ENCODE data around the gene NDE1. TPM values are rescaled to one million over a fixed set of nuclear protein-coding genes. Genes with fewer than 3 reads are reported as not detected.

Gene NDE1
- total and polyA plus RNA-seq, 9 of the 15 experiments (the other 6 are each of a cell fraction or from before 2014, with no cell fraction given), result 3.1 to 59.9 (median 30.0) TPM

DNA sequence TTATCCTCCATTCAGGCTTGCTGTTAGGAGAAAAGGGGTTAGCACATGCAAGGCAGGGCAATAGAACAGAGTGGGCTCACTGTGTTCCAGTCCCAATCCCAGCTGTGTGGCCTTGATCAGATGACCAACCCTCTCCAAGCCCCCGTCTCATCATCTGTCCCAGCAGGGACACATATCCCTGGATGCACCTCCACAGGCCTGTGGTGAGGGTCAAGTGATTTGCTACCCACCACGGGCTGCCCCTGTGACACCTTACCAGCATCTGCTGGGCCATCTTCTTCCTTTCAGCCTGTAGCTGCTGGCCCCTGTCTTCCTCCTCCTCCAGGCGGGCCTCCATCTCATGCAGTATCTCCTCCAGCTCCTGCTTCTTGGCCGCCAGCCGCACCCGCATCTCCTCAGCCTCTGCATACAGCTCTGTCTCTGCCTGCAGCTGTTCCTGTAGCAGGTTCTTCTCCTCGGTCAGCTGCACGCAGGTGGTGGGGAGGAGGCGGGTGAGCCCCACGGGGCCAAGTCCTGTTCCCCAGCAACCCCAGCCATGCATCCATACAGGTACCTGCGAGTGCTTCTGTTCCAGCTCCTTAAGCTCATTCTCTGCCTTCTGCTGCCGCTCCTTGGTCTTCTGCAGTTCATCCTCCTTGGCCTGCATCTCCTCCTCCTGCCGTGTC lies 91.3 kb downstream of the NDE1 start:
- CTCF ChIA-PET (ENCODE audit: low intra/inter-chr PET ratio), result no interaction called here
- POLR2A ChIA-PET, result interaction anchor here (0.6 to 1.1 kb wide), 3 partner anchors 10 to 38 kb away, joined by 3 read pairs; no protein-coding TSS in a partner anchor
- WGBS (ENCODE audit: insufficient coverage, low coverage, missing lambda C conversion rate), result 7% methylated on average over 13 of the region's 13 CpGs
- TF ChIP-seq, protein P1, sequence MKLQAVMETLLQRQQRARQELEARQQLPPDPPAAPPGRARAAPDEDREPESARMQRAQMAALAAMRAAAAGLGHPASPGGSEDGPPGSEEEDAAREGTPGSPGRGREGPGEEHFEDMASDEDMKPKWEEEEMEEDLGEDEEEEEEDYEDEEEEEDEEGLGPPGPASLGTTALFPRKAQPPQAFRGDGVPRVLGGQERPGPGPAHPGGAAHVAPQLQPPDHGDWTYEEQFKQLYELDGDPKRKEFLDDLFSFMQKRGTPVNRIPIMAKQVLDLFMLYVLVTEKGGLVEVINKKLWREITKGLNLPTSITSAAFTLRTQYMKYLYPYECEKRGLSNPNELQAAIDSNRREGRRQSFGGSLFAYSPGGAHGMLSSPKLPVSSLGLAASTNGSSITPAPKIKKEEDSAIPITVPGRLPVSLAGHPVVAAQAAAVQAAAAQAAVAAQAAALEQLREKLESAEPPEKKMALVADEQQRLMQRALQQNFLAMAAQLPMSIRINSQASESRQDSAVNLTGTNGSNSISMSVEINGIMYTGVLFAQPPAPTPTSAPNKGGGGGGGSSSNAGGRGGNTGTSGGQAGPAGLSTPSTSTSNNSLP (IDR thresholded peaks at IDR 0.05; ENCODE audit: borderline replicate concordance, low read depth, low read length), result no peak
- no peak for TF ChIP-seq CREB1 (IDR thresholded peaks at IDR 0.05)
- no peak for TF ChIP-seq CREB1 (CRISPR knock-in tag; IDR thresholded peaks at IDR 0.05)
- TF ChIP-seq, protein P2, sequence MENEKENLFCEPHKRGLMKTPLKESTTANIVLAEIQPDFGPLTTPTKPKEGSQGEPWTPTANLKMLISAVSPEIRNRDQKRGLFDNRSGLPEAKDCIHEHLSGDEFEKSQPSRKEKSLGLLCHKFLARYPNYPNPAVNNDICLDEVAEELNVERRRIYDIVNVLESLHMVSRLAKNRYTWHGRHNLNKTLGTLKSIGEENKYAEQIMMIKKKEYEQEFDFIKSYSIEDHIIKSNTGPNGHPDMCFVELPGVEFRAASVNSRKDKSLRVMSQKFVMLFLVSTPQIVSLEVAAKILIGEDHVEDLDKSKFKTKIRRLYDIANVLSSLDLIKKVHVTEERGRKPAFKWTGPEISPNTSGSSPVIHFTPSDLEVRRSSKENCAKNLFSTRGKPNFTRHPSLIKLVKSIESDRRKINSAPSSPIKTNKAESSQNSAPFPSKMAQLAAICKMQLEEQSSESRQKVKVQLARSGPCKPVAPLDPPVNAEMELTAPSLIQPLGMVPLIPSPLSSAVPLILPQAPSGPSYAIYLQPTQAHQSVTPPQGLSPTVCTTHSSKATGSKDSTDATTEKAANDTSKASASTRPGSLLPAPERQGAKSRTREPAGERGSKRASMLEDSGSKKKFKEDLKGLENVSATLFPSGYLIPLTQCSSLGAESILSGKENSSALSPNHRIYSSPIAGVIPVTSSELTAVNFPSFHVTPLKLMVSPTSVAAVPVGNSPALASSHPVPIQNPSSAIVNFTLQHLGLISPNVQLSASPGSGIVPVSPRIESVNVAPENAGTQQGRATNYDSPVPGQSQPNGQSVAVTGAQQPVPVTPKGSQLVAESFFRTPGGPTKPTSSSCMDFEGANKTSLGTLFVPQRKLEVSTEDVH (IDR thresholded peaks at IDR 0.05; ENCODE audit: low read depth, partially characterized antibody), result no peak
- TF ChIP-seq, protein P3, sequence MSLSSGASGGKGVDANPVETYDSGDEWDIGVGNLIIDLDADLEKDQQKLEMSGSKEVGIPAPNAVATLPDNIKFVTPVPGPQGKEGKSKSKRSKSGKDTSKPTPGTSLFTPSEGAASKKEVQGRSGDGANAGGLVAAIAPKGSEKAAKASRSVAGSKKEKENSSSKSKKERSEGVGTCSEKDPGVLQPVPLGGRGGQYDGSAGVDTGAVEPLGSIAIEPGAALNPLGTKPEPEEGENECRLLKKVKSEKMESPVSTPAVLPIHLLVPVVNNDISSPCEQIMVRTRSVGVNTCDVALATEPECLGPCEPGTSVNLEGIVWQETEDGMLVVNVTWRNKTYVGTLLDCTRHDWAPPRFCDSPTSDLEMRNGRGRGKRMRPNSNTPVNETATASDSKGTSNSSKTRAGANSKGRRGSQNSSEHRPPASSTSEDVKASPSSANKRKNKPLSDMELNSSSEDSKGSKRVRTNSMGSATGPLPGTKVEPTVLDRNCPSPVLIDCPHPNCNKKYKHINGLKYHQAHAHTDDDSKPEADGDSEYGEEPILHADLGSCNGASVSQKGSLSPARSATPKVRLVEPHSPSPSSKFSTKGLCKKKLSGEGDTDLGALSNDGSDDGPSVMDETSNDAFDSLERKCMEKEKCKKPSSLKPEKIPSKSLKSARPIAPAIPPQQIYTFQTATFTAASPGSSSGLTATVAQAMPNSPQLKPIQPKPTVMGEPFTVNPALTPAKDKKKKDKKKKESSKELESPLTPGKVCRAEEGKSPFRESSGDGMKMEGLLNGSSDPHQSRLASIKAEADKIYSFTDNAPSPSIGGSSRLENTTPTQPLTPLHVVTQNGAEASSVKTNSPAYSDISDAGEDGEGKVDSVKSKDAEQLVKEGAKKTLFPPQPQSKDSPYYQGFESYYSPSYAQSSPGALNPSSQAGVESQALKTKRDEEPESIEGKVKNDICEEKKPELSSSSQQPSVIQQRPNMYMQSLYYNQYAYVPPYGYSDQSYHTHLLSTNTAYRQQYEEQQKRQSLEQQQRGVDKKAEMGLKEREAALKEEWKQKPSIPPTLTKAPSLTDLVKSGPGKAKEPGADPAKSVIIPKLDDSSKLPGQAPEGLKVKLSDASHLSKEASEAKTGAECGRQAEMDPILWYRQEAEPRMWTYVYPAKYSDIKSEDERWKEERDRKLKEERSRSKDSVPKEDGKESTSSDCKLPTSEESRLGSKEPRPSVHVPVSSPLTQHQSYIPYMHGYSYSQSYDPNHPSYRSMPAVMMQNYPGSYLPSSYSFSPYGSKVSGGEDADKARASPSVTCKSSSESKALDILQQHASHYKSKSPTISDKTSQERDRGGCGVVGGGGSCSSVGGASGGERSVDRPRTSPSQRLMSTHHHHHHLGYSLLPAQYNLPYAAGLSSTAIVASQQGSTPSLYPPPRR (CRISPR knock-in tag; IDR thresholded peaks at IDR 0.05; ENCODE audit: borderline replicate concordance), result no peak
- TF ChIP-seq MECOM (CRISPR knock-in tag; IDR thresholded peaks at IDR 0.05), result no peak

More for the DNA sequence above, 91.3 kb downstream of the NDE1 start:
- Histone ChIP-seq H4K20me1 (replicated peaks; ENCODE audit: control insufficient read depth, insufficient read depth, low read length) (no peaks in the 10 kb centered on the region), H3K9me1 (ENCODE audit: control insufficient read depth, insufficient read depth, low read length) (no peaks in the 10 kb centered on the region), H2AFZ (ENCODE audit: low read depth, low read length) (no peak overlapping the region), H3K27ac (ENCODE audit: extremely low read depth, low read depth, low read length) (no peak overlapping the region), H3K79me2 (ENCODE audit: control insufficient read depth, insufficient read depth, low read length) (no peaks in the 10 kb centered on the region), H3K9me3 (replicated peaks; ENCODE audit: control insufficient read depth, insufficient read depth, low read depth, low read length) (peaks cover 6% of the 10 kb centered on the region), H3K36me3 (ENCODE audit: control insufficient read depth, insufficient read depth, low read length) (no peaks in the 10 kb centered on the region), H3K4me1 (replicated peaks in 1 of 2; ENCODE audit: control insufficient read depth in 2 of 2, insufficient read depth in 2 of 2, low read length in 2 of 2) (peaks cover 0 to 3% of the 10 kb centered on the region in 2 experiments; a peak in 2 of 5 replicates), H3K9ac (ENCODE audit: insufficient read depth in 1 of 2, low read depth in 2 of 2, low read length in 2 of 2) (no peak overlapping the region), H3K4me2 (ENCODE audit: insufficient read depth, low read length) (no peak overlapping the region), H3K27me3 (ENCODE audit: control insufficient read depth in 2 of 2, insufficient read depth in 2 of 2, low read length in 2 of 2) (peaks cover 16 to 38% of the 10 kb centered on the region in 2 experiments; a peak in 3 of 5 replicates), H3K4me3 (no peak overlapping the region)
- no peak for ATAC-seq
- intact Hi-C loops (cut with micrococcal nuclease) (no loop called here), in situ Hi-C loops (cut with MboI) (no loop called here)
- BruUV-seq (replicated peaks), result no TSS peak
- DNase-seq (ENCODE audit: extremely low read depth in 1 of 4, low spot score in 3 of 4), result no peak
- no peak for FAIRE-seq
